ENCODE data around the gene TKFC.
A peak's percentile ranks its signal among the peaks of the same experiment; 100 is the strongest.
"Not testable (repeated sequence)": the region's sequence is repeated elsewhere in the genome, so short reads cannot be mapped to it uniquely, and the experiment has no call there.

TKFC gene

DNA sequence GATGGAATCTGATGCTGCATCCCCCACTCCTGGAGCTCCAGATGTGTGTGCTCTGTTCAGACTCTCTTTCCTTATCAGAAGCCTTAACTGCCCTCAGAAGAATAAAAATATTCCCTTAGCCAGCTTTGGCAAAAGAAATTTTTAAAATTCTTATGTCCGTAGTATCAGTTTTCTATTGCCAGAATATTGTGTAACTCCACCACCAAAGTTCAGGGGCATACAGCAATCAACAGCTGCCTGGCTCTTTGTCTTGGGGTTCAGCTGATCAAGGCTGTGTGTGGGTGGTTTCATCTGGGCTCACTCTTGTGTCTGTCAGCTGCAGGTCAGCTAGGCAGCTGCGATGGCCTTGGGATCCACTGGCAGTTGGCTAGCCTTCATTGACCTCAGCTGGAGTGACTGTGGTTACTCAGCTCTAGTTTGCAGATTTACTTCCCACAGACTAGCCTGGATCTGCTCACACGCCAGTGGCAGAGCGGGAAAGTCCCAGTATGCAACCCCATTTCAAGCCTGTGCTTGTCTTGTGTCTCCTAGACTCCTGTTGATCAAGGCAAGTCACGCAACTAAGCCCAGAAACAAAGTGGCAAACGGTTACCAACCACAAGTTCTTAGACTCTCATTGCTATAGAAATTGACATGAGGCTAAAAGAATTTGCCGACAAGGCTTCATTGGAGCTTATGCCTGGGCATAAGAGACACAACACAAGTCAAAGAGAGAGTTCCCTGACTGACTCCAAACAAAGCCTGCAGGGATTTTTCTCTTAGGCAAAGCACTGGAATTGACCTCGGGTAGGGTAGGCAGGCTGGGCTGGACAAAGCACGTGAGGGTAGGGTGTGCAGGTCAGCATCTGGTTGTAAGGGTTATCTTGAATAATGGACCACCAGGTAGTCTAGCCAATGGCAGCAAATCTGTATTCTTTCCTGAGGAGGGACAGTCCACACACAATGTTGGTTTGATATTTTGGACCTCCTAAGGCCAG, 36.6 kb downstream of the TKFC start:
- no peak for DNase-seq (ENCODE audit: low read depth, low spot score)

DNA sequence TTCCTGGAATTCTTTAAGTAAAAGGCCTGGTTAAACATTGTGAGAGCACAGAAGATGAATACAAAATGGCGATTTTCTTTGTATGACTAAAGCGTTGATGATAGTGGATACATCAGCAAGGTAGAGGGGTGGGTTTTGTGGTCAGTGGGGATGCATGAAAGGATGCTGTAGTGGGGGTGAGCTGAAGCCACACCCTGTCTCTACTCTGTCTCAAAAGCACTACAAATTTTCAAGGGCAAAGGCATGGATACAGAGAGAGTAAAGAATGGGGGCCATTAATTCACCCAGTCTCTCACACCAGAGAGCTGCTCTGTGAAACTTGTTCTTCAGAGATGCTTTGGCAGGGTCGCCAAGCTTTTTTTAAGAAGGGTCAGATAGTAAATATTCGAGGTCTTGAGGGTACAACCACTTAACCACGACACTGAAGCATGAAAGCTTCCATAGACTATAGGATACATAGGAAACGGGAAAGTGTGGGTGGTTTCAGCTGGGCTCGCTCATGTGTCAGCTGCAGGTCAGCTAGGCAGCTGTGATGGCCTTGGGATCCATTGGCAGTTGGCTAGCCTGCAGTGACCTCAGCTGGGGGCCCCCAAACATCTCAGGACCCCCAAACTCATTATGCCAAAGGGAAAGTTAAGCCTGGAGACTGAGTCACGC, 37.4 kb downstream of the TKFC start:
- no peak for DNase-seq (ENCODE audit: low read depth, low spot score)

DNA sequence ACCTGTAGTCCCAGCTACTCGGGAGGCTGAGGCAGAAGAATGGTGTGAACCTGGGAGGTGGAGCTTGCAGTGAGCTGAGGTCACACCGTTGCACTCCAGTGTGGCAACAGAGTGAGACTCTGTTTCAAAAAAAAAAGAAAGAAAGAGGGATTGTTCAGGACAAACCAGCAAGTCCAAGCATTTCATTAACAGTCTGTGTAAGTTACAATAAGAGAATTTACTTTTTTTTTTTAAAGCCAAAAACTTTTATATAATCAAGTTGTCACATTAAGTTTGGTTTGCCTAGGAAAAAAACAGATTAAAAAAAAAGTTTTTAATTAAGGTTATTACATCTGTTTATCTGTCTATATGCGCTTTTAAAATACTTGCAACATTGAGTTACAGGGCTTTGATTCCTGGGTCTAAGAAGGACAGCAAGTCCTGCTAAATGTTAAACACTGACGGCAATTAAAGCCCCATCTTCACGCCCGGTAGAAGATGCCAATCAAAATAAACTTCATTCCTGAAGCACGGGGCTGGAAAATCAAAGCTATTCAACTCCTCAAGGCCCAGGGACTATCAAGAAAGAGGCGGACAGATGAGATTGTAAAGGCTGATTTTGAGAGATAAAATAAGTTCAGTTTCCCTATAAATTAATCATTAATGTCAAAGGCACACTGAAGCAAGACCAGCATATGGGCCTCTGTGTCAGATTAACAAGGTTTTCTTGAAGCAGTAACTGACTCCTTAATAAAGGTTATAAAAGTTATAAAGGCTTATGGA, 39.8 kb downstream of the TKFC start:
- DNase-seq (ENCODE audit: low read depth, low spot score), result no peak

DNA sequence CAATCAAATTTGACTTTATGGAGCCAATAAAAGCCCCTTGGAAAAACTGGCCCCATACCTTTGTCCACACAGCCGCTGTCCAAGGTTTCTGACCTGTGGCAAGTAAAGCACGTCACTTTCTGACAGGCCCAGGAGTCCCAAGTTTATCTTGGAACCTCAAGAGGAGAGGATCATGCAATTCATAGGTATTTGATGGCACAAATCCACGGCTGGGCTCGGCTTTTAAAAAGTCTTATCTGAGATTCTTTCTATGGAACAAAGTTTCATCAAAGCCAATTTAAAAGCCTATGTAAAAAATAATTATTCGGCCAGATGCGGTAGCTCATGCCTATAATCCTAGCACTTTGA, 42.7 kb downstream of the TKFC start:
- DNase-seq (ENCODE audit: low read depth, low spot score), result no peak

DNA sequence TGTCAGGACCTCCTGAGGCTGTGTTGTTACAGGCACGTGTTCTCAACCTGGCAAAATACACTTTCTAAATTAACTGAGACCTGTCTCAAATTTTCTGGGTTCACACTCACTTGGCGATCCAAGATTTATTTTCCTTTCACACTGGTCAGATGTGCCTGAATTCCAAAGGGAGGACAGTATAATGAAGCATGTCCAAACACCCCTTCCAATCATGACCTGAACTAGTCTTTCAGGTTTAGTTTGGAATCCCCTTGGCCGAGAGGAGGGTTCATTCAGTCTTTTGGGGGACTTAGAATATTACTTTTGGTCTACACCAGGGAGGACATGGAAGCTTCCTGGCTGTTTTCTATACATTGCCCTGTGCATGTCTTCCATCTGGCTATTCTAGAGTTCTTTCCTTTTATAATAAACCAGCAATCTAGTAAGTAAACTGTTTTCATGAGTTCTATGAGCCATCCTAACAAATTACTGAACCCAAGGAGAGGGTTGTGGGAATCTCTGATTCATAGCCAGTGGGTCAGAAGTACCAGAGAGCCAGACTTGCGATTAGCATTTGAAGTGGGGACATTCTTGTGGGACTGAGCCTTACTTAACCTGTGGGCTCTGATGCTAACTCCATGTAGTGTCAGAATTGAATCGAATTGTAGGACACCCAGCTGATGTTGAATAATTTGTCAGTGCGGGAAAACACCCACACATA, 44.6 kb downstream of the TKFC start:
- DNase-seq (ENCODE audit: low read depth, low spot score), result peak; percentile 42

DNA sequence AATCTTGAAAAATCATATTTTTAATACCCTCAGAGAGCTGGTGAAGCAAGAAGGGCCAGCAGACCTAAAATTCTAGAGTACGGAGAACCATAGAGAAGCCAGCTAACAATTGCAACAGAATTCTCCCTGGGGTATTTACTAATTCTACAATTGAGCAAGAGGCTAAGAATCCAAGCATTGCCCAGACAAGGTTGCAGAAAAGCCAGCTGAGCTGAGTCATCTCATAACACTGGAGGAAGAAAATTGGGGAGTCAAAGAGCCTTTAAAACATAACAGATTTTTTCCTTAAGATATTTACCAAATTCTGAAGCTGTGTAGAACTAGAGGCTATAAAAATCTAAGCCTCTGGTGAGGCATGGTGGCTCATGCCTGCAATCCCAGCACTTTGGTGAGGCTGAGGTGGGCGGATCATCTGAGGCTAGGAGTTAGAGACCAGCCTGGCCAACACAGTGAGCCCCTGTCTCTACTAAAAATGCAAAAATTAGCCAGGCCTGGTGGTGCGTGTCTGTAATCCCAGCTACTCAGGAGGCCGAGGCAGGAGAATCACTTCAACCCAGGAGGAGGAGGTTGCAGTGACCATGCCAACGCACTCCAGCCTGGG, 45.8 kb downstream of the TKFC start:
- no peak for DNase-seq (ENCODE audit: low read depth, low spot score)

DNA sequence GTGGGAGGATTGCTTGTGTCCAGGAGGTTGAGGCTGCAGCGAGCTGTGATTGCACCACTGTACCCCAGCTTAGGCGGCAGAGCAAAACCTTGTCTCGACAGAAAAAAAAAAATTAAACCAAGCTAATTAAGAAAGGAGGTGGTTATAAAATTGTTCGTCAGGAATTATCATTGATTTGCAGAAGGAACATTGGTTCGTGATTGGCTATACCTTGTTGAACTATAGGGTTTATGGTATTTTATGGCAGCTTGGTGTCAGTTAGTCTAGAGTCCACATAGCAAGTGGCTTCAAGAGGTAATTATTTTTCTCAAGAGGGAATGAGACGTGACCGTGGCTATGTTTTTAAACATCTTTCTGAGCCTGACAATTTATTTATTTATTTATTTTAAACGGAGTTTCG, 47.9 kb downstream of the TKFC start:
- no peak for DNase-seq (ENCODE audit: low read depth, low spot score)

DNA sequence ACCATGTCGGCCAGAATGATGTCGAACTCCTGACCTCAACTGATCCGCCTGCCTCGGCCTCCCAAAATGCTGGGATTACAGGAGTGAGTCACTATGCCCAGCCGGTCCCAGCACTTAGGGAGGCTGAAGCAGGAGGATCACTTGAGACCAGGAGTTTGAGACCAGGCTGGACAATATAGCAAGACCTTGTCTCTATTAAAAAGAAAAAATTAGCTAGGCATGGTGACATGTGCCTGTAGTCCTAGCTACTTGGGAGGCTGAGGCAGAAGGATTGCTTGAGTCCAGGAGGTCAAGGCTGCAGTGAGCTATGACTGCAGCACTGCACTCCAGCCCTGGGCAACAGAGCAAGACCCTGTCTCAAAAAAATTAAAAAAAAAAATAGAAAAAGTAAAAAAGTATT, 50.8 kb downstream of the TKFC start:
- DNase-seq (ENCODE audit: low read depth, low spot score), result not testable (repeated sequence)

DNA sequence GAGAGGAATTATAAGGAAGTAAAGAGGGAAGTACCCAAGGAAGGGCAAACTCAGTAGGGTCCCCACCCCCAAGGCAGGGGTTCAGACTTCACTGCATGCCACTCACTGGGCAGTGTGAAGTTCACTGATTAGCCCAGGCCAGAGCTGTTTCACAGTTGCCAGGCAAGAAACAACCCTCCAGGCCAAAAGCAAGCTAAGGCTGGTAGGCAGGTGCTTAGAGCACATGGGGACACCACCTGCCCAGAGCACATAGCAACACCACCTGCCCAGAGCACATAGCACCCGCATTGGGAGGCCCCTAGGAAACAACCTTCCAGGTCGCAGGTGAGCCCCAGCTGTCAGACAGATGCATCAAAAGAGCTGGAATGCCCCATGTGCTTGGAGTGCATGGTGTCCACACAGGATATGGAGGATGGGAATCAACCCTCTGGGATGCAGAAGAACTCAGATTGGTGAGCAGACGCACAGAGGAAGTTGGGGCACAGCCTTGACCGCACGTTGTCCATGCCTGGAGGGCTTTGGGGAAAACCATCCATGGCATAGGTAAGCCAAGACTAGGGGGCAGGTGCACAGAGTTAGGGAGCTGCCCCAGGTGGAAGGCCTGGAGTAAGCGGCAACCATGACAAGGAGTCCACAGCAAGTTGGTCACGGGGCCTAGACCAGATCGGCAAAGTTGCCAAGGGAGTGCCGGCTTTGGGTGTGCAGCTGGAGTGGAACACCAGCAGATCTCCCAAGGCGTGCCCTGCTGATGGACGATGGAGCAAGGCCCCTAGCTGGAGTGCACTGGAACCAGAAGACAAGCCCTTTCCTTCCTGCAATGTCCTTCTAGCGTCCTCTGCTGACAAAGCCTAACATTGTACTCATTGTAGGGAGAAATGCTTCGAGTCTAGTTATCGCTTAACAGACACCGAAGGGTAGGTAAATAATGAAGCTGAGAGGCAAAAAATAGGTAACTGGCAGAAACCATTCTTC, 51.5 kb downstream of the TKFC start:
- peak; percentile 47 for DNase-seq (ENCODE audit: low read depth, low spot score)

DNA sequence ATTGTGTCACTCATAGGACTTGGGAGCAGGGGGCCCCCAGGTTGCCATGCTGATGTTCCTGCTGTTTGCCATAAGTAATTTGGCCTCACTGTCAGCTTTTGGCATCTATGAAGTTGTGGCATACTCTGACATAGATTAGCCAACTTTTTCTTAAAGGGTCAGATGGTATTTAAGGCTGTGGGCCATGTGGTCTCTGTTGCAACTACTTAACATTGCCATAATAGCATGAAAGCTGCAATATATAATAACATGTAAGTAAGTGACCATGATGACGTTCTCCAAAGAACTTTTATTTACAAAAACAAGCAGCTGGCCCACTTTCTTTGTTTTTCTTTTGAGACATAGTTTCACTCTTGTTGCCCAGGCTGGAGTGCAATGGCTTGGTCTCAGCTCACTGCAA, 57.1 kb downstream of the TKFC start:
- DNase-seq (ENCODE audit: low read depth, low spot score), result no peak

DNA sequence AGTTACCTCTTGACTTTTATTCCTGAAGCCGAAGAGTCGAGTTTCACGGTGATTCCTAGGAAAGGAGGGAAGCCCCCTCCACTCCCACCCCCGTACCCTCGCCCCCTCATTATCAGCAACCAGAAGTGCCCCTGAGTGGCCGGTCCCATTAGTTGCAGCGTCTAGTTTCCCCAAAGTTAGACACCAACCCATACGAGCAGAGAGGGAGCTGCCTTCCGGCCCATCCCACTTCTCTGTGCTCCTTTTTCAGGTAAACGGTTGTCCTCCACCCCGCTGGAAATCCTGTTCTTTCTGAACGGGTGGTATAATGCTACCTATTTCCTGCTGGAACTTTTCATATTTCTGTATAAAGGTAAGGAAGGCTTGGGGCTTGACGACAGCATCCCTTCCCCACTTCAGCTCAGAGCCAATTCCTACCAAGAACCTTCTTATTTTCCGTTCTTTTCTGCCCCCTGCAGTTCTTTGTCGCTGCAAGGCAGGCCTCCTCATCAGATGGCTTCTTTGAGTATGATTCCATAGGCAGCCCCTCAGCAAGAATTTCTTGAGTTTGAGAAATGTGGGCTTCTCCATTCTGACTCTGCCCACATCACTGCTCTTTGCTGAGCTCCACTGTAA, 60.1 kb downstream of the TKFC start:
- DNase-seq (ENCODE audit: low read depth, low spot score), result peak; percentile 20
